Natural killer cell (primary cell): ENCODE results near the gene PPP1R13B. TPM values are rescaled to one million over a fixed set of nuclear protein-coding genes. Genes with fewer than 3 reads are reported as not detected.

Source experiments
- ATAC-seq, 3 donors: fragments of 150-1000 bp in 2 of 3; fragments of 200-7000 bp in 1 of 3; cut with Tn5 transposase; 1 replicate in 1 of 3; 2 replicates in 2 of 3; pipeline ENCODE4 v1.10.0; 2021; ENCODE audit warnings: mild to moderate bottlenecking in 2 of 3, moderate library complexity in 2 of 3
- DNase-seq, 2 donors: peaks; one replicate each; pipeline versions ENCODE4 v3.0.0 to v3.0.0-alpha.2; 2013 to 2021; ENCODE audit warnings: mixed read lengths in 1 of 2
- H3K27ac ChIP-seq: one replicate; pipeline ENCODE4 v1.5.1; 2013; ENCODE audit warnings: mild to moderate bottlenecking, low read length
- H3K27me3 ChIP-seq: one replicate; pipeline ENCODE4 v1.6.1; 2013; ENCODE audit warnings: low read length; ENCODE audit not compliant: control insufficient read depth, insufficient read depth
- H3K36me3 ChIP-seq: one replicate; pipeline ENCODE4 v1.6.1; 2013; ENCODE audit warnings: low read length; ENCODE audit not compliant: control insufficient read depth, insufficient read depth
- H3K4me1 ChIP-seq: one replicate; pipeline ENCODE4 v1.6.1; 2013; ENCODE audit warnings: low read length; ENCODE audit not compliant: control insufficient read depth, insufficient read depth
- H3K4me3 ChIP-seq: one replicate; pipeline ENCODE4 v1.5.1; 2013; ENCODE audit warnings: low read length
- H3K9me3 ChIP-seq: one replicate; pipeline ENCODE4 v1.6.1; 2013; ENCODE audit warnings: low read length; ENCODE audit not compliant: control insufficient read depth, insufficient read depth
- H3K27ac Mint-ChIP-seq, 2 donors: one replicate each; pipeline ENCODE4 v1.8.0; 2022; ENCODE audit warnings: mild to moderate bottlenecking in 2 of 2, mixed read lengths in 2 of 2, moderate library complexity in 1 of 2
- H3K27me3 Mint-ChIP-seq, 2 donors: one replicate each; pipeline ENCODE4 v1.8.0; 2022; ENCODE audit warnings: low read depth in 2 of 2, mixed read lengths in 2 of 2
- H3K36me3 Mint-ChIP-seq: one replicate; pipeline ENCODE4 v1.8.0; 2022; ENCODE audit warnings: mixed read lengths
- H3K4me1 Mint-ChIP-seq, 2 donors: one replicate each; pipeline ENCODE4 v1.8.0; 2022; ENCODE audit warnings: mixed read lengths in 2 of 2
- H3K4me3 Mint-ChIP-seq: one replicate; pipeline ENCODE4 v1.8.0; 2022; ENCODE audit warnings: mild to moderate bottlenecking, moderate library complexity, mixed read lengths
- H3K9me3 Mint-ChIP-seq, 2 donors: one replicate each; pipeline ENCODE4 v1.8.0; 2022; ENCODE audit warnings: mixed read lengths in 2 of 2
- WGBS: methylation state at CpG from one replicate; pipeline ENCODE4 v1.1.7; 2013; ENCODE audit warnings: missing lambda C conversion rate; ENCODE audit not compliant: insufficient coverage; 5-methylcytosine and 5-hydroxymethylcytosine counted together
- intact Hi-C: fragments of 100-400 bp; cut with micrococcal nuclease; formaldehyde crosslinking; loops from one replicate; pipeline ENCODE4 v1.14.2; 2022
- total RNA-seq, 4 donors: library from RNA; stranded (reverse); fragments of 120-200 nt in 1 of 4; gene quantifications; one replicate each; pipeline versions ENCODE4 v1.2.3 to v1.2.4, GENCODE V29; 2013 to 2022
- TF ChIP-seq, protein P1 (sequence below): fragments of 200-600 bp; IDR thresholded peaks from one replicate; pipeline ENCODE4 v1.8.0; 2022; ENCODE audit warnings: antibody characterized with exemption

Gene PPP1R13B
- total RNA-seq, 3 donors from 2014 or later (not counting 1 experiment from before 2014, with no cell fraction given), result 26.5 to 35.5 (median 31.7) TPM

DNA sequence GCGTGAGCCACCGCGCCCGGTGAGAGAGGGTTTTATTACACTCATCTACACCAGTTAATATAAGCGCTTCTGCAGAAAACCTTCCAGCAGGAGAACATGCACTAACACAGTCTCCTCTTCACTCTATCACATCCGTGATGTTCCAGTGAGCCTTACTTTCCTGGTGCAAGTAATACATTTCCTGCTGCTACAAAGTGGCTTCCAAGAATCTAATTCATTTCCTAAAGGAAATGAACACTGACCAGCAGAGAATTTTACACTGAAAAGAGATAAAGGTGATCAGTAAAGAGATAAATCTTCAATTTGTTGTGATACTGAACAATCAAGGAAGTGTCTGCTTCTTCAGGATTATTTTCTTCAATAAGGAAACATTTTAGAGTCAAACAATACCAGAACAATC is 92.3 kb downstream of the PPP1R13B start:
- H3K36me3 Mint-ChIP-seq, result no peaks in the 10 kb centered on the region
- Histone ChIP-seq H3K36me3 (peaks cover 2% of the 10 kb centered on the region), H3K9me3 (no peaks in the 10 kb centered on the region), H3K4me3 (no peak overlapping the region), H3K27ac (no peak overlapping the region), H3K4me1 (no peaks in the 10 kb centered on the region), H3K27me3 (no peaks in the 10 kb centered on the region)
- H3K9me3 Mint-ChIP-seq, result no peaks in the 10 kb centered on the region
- no peak overlapping the region for H3K27ac Mint-ChIP-seq
- no peak for ATAC-seq
- H3K27me3 Mint-ChIP-seq, result no peaks in the 10 kb centered on the region
- H3K4me3 Mint-ChIP-seq, result no peak overlapping the region
- no peak for DNase-seq
- WGBS, result 97% methylated on average over 6 of the region's 6 CpGs
- H3K4me1 Mint-ChIP-seq, result no peaks in the 10 kb centered on the region
- TF ChIP-seq, protein P1, sequence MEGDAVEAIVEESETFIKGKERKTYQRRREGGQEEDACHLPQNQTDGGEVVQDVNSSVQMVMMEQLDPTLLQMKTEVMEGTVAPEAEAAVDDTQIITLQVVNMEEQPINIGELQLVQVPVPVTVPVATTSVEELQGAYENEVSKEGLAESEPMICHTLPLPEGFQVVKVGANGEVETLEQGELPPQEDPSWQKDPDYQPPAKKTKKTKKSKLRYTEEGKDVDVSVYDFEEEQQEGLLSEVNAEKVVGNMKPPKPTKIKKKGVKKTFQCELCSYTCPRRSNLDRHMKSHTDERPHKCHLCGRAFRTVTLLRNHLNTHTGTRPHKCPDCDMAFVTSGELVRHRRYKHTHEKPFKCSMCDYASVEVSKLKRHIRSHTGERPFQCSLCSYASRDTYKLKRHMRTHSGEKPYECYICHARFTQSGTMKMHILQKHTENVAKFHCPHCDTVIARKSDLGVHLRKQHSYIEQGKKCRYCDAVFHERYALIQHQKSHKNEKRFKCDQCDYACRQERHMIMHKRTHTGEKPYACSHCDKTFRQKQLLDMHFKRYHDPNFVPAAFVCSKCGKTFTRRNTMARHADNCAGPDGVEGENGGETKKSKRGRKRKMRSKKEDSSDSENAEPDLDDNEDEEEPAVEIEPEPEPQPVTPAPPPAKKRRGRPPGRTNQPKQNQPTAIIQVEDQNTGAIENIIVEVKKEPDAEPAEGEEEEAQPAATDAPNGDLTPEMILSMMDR, result no peak
- intact Hi-C loops, result no loop called here

DNA sequence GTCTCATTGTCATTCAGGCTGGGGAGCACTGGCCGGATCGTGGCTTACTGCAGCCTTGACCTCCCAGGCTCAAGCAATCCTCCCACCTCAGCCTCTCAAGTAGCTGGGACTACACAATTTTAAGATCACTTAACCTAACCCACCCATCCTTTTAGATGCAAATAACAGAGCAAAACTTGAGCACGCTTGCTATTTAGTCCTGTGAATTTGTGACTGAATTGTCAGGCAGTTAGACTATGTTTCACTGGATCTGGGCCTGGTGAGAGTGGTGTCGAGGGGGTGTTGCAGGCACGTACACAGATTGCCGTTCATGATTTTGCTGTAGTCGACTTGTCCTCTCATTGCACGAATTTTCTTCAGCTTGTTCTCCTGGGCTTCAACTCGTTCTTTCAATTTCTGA is 93.6 kb downstream of the PPP1R13B start:
- Histone ChIP-seq H3K9me3 (no peaks in the 10 kb centered on the region), H3K4me1 (no peaks in the 10 kb centered on the region), H3K27me3 (no peaks in the 10 kb centered on the region), H3K27ac (no peak overlapping the region), H3K4me3 (no peak overlapping the region), H3K36me3 (peaks cover 9% of the 10 kb centered on the region)
- TF ChIP-seq, protein P1, result no peak
- 95% methylated on average over 9 of the region's 9 CpGs for WGBS
- Mint-ChIP-seq H3K4me1 (no peaks in the 10 kb centered on the region), H3K9me3 (no peaks in the 10 kb centered on the region), H3K36me3 (peaks cover 6% of the 10 kb centered on the region), H3K27ac (no peak overlapping the region), H3K4me3 (no peak overlapping the region), H3K27me3 (no peaks in the 10 kb centered on the region)
- DNase-seq, result no peak
- intact Hi-C loops, result no loop called here
- ATAC-seq, result no peak

DNA sequence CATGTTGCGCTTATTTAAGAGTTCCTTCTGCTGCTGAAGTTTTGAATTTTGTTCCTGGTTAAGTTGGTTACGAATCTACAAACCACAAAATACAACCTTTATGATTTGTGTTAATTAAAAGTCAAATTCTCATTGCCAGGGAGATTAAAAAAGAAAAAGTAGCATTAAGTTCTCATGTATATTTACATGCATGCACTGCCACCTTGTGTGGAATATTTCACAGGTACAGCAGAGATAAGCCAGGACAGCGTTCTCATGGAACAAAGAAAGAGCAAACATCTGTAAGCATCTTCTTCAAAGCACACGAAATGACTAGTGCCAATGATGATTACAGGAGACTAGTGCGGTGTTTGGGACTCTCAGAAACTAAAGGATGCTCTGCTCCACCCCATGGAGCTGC is 97.5 kb downstream of the PPP1R13B start:
- Mint-ChIP-seq H3K4me3 (no peak overlapping the region), H3K4me1 (no peaks in the 10 kb centered on the region), H3K27me3 (no peaks in the 10 kb centered on the region), H3K27ac (no peak overlapping the region), H3K9me3 (no peaks in the 10 kb centered on the region), H3K36me3 (peaks cover 6% of the 10 kb centered on the region)
- H3K36me3 ChIP-seq, result peaks cover 9% of the 10 kb centered on the region
- DNase-seq (no peak), ATAC-seq (no peak)
- H3K27ac ChIP-seq, result no peak overlapping the region
- H3K27me3 ChIP-seq, result no peaks in the 10 kb centered on the region
- H3K4me1 ChIP-seq, result peaks cover 11% of the 10 kb centered on the region
- 87% methylated on average over 3 of the region's 5 CpGs for WGBS
- H3K4me3 ChIP-seq, result no peak overlapping the region
- no peaks in the 10 kb centered on the region for H3K9me3 ChIP-seq
- TF ChIP-seq, protein P1, result no peak
- intact Hi-C loops, result no loop called here

DNA sequence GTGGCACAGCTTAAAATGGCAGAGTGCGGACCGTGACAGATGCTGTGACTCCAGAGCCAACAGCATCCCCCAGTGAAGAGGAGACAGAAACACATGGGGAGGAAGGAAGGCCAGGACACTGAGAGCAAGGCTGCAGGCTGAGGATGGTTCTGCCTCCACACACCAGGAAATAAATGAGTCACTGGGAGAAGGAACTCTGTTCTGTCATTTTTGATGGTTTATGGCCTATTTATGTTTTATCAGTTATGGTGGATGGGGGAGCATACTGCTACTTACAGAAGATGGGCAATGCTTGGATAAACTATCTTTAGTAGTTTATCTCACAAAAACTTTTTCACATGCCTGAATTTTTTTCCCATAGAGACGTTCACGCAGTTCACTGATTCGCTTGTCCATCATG is 97.9 kb downstream of the PPP1R13B start:
- no peak for ATAC-seq
- Mint-ChIP-seq H3K36me3 (peaks cover 6% of the 10 kb centered on the region), H3K27me3 (no peaks in the 10 kb centered on the region), H3K4me1 (no peaks in the 10 kb centered on the region), H3K4me3 (no peak overlapping the region), H3K9me3 (no peaks in the 10 kb centered on the region), H3K27ac (no peak overlapping the region)
- intact Hi-C loops, result no loop called here
- no peak for DNase-seq
- H3K27ac ChIP-seq, result no peak overlapping the region
- TF ChIP-seq, protein P1, result no peak
- peaks cover 11% of the 10 kb centered on the region for H3K4me1 ChIP-seq
- H3K36me3 ChIP-seq, result peaks cover 9% of the 10 kb centered on the region
- H3K27me3 ChIP-seq, result no peaks in the 10 kb centered on the region
- H3K4me3 ChIP-seq, result no peak overlapping the region
- H3K9me3 ChIP-seq, result no peaks in the 10 kb centered on the region
- WGBS, result 100% methylated on average over 2 of the region's 5 CpGs
